Central memory CD8-positive, alpha-beta T cell (primary cell): ENCODE results near the gene FGD3.
"Not testable (repeated sequence)": the region's sequence is repeated elsewhere in the genome, so short reads cannot be mapped to it uniquely, and the experiment has no call there.

Experiments used
- ATAC-seq: fragments of 150-1000 bp; cut with Tn5 transposase; replicated peaks from 2 replicates; pipeline ENCODE4 v1.10.0; 2022; ENCODE audit warnings: mild to moderate bottlenecking, moderate FRiP score, moderate number of reproducible peaks; ENCODE audit not compliant: poor library complexity, severe bottlenecking; ENCODE audit errors: extremely low read depth
- DNase-seq, 2 donors: peaks; one replicate each; pipeline ENCODE4 v3.0.0; 2021; ENCODE audit warnings: low spot score in 2 of 2
- H3K27ac Mint-ChIP-seq: one replicate; pipeline ENCODE4 v1.8.0; 2022; ENCODE audit warnings: low read depth, mild to moderate bottlenecking, moderate library complexity, mixed read lengths
- H3K27me3 Mint-ChIP-seq: one replicate; pipeline ENCODE4 v1.8.0; 2022; ENCODE audit warnings: mixed read lengths
- H3K36me3 Mint-ChIP-seq: one replicate; pipeline ENCODE4 v1.8.0; 2022; ENCODE audit warnings: mild to moderate bottlenecking, moderate library complexity, mixed read lengths; ENCODE audit not compliant: insufficient read depth
- H3K4me1 Mint-ChIP-seq: one replicate; pipeline ENCODE4 v1.8.0; 2022; ENCODE audit warnings: mixed read lengths
- H3K4me3 Mint-ChIP-seq: one replicate; pipeline ENCODE4 v1.8.0; 2022; ENCODE audit warnings: mild to moderate bottlenecking, moderate library complexity, mixed read lengths
- H3K9me3 Mint-ChIP-seq: one replicate; pipeline ENCODE4 v1.8.0; 2022; ENCODE audit warnings: mixed read lengths

FGD3 gene, protein sequence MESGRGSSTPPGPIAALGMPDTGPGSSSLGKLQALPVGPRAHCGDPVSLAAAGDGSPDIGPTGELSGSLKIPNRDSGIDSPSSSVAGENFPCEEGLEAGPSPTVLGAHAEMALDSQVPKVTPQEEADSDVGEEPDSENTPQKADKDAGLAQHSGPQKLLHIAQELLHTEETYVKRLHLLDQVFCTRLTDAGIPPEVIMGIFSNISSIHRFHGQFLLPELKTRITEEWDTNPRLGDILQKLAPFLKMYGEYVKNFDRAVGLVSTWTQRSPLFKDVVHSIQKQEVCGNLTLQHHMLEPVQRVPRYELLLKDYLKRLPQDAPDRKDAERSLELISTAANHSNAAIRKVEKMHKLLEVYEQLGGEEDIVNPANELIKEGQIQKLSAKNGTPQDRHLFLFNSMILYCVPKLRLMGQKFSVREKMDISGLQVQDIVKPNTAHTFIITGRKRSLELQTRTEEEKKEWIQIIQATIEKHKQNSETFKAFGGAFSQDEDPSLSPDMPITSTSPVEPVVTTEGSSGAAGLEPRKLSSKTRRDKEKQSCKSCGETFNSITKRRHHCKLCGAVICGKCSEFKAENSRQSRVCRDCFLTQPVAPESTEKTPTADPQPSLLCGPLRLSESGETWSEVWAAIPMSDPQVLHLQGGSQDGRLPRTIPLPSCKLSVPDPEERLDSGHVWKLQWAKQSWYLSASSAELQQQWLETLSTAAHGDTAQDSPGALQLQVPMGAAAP

DNA sequence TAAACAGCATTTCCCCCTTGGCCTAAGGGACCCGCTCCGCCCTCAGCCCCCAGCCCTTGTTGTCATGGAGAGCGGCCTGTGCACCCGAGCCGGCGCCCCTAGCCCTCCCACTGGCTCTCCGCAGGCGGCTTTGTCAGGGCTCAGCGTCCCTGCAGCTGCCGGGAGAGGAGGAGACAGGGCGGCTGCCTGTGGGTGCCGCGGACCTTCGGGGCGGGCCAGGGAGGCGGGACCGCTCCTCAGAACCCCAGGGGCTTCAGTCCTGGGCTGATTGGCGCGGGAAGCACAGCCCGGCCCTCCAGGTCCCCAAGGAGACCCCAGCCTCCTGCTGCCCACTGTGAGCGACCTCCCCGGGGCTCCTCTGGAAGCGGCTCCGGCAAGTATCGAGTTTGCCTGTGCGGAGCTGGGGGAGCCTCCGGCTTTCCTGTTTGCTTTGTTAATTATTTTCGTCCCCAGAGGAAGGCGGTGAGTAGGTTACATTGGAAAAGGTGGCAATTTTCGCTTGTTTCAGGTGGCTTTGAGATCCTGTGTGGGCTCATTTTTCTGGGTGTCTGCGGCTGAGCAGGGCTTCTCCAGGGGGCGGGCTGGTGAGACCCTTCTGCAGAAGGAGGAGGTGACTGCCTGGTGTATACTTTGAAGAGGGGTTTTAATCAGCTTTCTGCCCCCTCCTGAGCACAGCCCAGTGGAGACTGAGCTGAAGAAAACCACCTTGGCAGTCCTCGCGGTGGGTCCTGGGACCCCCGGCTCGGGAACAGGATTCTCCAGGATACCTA, at the start of gene FGD3:
Gene FGD3, plus strand, starts transcription at position 256 of the 770 bp plus-strand sequence. CDS start 28,734 bp downstream, outside the sequence.
- H3K36me3 Mint-ChIP-seq = peaks cover 5% of the 10 kb centered on the region
- DNase-seq (no peak), ATAC-seq (peak; percentile 80)
- H3K4me1 Mint-ChIP-seq = peaks cover 59% of the 10 kb centered on the region
- no peaks in the 10 kb centered on the region for H3K27me3 Mint-ChIP-seq
- peak within 1 kb of the TSS; percentile 77 for H3K27ac Mint-ChIP-seq
- peak within 1 kb of the TSS; percentile 57 for H3K4me3 Mint-ChIP-seq
- peaks cover 6% of the 10 kb centered on the region for H3K9me3 Mint-ChIP-seq

DNA sequence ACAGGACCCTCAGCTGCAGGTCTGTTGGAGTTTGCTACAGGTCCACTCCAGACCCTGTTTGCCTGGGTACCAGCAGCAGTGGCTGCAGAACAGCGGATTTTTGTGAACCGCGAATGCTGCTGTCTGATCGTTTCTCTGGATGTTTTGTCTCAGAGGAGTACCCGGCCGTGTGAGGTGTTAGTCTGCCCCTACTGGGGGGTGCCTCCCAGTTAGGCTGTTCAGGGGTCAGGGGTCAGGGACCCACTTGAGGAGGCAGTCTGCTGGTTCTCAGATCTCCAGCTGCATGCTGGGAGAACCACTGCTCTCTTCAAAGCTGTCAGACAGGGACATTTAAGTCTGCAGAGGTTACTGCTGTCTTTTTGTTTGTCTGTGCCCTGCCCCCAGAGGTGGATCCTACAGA, 42.2 kb upstream of the FGD3 start:
- H3K4me3 Mint-ChIP-seq, H3K27ac Mint-ChIP-seq, ATAC-seq, H3K4me1 Mint-ChIP-seq, H3K36me3 Mint-ChIP-seq, H3K9me3 Mint-ChIP-seq, DNase-seq: not testable (repeated sequence)
- H3K27me3 Mint-ChIP-seq = peaks cover 14% of the 10 kb centered on the region

DNA sequence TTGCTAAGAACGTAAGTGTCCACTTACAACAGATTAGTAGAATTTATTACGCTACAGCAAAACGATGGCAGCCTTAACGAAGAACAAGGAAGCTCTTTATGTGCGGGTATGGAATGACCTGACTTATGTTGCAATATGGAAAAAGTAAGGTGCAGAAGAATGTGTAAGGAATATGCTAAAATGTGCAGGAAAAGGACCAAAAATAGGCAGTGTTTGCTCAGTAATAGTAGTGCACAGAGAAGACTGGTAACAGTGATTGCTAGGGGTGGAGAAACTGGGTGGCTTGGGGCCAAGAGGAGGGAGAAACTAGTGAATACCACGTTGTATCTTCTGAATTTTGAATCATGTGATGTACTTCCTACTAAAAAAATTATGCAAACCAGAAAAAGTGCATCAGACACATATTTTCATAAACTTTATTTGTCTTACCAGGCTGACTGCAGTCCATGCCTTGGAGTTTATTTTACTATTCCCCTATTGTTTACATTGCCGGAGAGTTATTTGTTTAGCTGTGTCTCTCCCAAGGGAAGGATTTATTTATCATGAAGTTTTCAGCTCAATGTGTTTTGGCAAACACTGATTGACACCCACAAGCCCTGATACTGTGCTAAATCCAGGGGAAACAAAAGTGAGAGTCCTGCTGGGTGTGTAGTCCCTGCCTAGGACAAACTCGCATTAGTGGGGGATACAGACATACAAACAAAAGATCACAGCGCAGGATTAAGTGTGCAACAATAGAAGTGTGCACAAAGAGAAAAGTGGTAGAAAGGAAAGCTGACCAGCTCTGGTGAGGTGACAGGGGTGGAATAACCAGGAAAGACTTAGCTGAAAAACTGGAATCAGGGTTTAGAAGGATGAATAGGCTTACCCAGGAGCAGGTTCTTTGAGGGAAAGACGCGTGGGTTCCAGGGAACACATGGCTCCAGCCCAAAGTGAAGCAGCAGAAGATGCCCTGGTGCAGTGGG, 35.5 kb upstream of the FGD3 start:
- no peaks in the 10 kb centered on the region for H3K9me3 Mint-ChIP-seq
- DNase-seq (no peak), ATAC-seq (no peak)
- no peak overlapping the region for H3K27ac Mint-ChIP-seq
- H3K27me3 Mint-ChIP-seq = peaks cover 49% of the 10 kb centered on the region
- H3K4me3 Mint-ChIP-seq = no peak overlapping the region
- H3K36me3 Mint-ChIP-seq = no peaks in the 10 kb centered on the region
- H3K4me1 Mint-ChIP-seq = peaks cover under 1% of the 10 kb centered on the region

DNA sequence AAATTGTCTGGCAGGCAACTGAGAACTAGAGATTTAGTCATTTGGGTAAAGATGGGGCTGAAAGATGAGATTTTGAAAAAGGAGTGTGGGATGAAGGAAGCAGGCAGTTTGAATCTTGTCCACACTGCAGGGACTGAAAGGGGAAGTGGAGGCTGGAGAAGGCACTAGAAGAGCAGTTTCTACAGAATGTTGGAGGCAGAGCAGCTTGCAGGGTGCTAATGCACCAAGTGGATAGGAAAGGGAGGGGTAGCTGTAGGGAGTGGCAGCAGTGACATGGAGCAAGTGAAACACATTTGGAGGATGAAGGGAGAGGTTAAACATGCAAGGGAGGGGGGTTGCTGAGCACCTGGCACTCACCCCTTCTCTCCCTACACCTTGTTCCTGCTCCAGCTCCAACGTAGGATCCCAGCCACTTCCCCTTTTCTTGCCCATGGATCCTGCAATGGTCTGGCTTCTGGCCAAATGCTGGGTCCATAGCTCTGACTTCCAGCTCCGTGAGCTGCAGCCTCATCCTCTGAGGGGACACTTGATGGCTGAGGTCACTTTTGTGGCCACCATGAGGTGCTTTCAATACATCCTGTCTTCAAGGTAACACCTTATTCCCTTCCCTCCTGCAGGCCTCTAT, 30.0 kb upstream of the FGD3 start:
- no peak for DNase-seq
- no peak overlapping the region for H3K4me3 Mint-ChIP-seq
- no peak for ATAC-seq
- H3K36me3 Mint-ChIP-seq = peaks cover 2% of the 10 kb centered on the region
- no peak overlapping the region for H3K27ac Mint-ChIP-seq
- H3K4me1 Mint-ChIP-seq = peaks cover 6% of the 10 kb centered on the region
- H3K27me3 Mint-ChIP-seq = peaks cover 14% of the 10 kb centered on the region
- H3K9me3 Mint-ChIP-seq = no peaks in the 10 kb centered on the region

DNA sequence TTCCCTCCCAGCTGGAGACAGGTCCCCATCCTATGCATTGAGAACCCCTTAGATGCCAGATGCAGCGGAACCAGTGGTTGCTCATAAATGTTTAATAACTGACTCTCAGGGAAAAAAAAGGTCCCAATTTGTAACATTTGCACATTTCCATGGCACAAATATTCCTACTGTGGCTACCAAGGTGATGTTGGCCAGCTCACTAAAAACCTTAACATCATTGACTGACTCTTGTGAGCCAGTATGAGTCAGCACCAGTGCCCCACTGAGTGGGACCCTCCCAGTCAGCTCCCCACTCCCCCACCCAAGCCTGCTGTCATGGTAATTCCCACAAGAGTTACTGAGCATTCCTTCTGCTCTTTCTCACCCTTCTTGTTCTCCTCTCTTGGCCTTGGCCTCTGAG, 26.9 kb upstream of the FGD3 start:
- no peak overlapping the region for H3K4me3 Mint-ChIP-seq
- no peaks in the 10 kb centered on the region for H3K9me3 Mint-ChIP-seq
- no peak for ATAC-seq
- H3K27me3 Mint-ChIP-seq = no peaks in the 10 kb centered on the region
- DNase-seq = no peak
- H3K36me3 Mint-ChIP-seq = peaks cover 2% of the 10 kb centered on the region
- peaks cover 6% of the 10 kb centered on the region for H3K4me1 Mint-ChIP-seq
- H3K27ac Mint-ChIP-seq = no peak overlapping the region

DNA sequence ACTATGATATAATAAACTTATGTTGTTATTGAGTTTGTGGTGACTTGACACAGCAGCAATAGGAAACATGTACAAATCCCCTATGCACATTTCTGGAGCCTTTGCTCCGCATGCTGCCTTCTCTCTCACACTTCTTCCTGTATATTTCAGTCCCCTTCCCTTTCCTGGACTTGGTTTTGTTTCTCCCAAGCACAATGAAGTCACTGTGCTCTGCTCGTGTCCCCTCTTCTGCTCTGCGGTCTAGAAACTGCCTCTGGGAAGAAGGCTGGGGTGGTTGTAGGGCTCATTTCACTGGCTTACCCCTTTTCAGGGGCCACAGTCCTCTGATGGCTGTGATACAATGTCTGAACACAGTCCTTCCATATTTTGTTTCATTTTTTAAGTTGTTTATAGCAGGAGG, 15.7 kb upstream of the FGD3 start:
- no peaks in the 10 kb centered on the region for H3K27me3 Mint-ChIP-seq
- no peaks in the 10 kb centered on the region for H3K4me1 Mint-ChIP-seq
- ATAC-seq (no peak), DNase-seq (no peak)
- no peak overlapping the region for H3K4me3 Mint-ChIP-seq
- H3K27ac Mint-ChIP-seq = no peak overlapping the region
- H3K36me3 Mint-ChIP-seq = no peaks in the 10 kb centered on the region
- H3K9me3 Mint-ChIP-seq = no peaks in the 10 kb centered on the region

DNA sequence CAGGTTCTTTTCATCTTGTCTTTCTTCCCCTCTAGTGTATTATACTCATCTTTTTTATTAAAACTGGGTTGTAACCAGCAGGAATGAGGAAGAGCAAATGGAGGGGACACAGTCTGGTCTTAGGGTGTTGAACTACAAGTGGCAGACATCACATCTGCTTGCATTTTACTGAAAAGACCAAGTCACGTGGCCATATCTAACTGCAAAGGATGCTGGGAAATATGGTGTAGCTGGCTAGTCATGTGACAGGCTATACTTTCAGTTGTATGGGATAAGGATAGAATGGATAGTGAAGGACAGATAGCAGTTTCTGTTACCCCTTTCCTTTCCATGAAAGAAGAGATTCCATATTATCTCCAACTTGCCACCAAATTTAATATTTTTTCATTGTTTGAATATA, 13.0 kb upstream of the FGD3 start:
- Mint-ChIP-seq H3K27ac (no peak overlapping the region), H3K9me3 (no peaks in the 10 kb centered on the region), H3K4me3 (no peak overlapping the region), H3K27me3 (no peaks in the 10 kb centered on the region), H3K4me1 (no peaks in the 10 kb centered on the region), H3K36me3 (no peaks in the 10 kb centered on the region)
- no peak for DNase-seq
- no peak for ATAC-seq

DNA sequence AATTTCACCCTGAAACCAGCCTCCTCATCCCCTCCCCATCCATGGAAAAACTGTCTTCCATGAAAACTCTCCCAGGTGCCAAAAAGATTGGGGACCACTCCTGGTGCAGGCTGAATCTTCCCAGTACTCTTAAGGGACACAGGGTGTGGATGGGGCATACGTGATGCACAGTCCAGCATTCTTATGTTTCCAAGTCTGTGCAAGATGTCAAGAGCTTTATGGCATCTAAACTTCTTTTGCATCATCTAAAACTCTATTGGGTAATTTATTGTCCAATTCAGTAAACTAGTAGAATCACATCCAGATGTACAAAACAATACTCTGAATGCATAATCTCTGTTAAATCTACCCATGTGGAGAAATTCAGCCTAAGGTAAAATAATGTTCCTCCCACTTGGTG, 9.3 kb upstream of the FGD3 start:
- Mint-ChIP-seq H3K4me1 (peaks cover 6% of the 10 kb centered on the region), H3K9me3 (no peaks in the 10 kb centered on the region), H3K27ac (no peak overlapping the region), H3K27me3 (no peaks in the 10 kb centered on the region), H3K4me3 (no peak overlapping the region), H3K36me3 (no peaks in the 10 kb centered on the region)
- ATAC-seq (no peak), DNase-seq (no peak)

DNA sequence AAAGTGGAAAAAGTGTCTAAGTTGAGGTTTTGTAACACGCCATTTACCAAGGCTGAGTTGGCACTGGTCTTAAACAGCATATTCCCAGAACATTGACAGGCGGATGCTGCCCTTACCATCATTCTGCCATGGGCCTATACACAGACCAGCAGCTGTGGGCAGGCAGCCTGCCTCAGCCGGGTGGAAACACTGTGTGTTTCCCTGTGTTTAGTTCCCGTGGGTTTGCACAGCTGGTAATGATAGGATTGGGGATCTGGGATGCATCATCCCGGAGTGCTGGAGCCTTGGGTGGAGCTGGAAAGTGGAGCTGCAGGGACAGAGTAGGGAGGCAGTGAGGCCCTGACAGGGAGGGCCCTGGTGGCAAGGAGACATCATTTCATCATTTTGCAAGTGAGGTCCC, 5.5 kb upstream of the FGD3 start:
- no peak overlapping the region for H3K27ac Mint-ChIP-seq
- no peak overlapping the region for H3K4me3 Mint-ChIP-seq
- ATAC-seq (no peak), DNase-seq (no peak)
- H3K4me1 Mint-ChIP-seq = peaks cover 18% of the 10 kb centered on the region
- H3K9me3 Mint-ChIP-seq = peaks cover 6% of the 10 kb centered on the region
- H3K27me3 Mint-ChIP-seq = no peaks in the 10 kb centered on the region
- no peaks in the 10 kb centered on the region for H3K36me3 Mint-ChIP-seq

DNA sequence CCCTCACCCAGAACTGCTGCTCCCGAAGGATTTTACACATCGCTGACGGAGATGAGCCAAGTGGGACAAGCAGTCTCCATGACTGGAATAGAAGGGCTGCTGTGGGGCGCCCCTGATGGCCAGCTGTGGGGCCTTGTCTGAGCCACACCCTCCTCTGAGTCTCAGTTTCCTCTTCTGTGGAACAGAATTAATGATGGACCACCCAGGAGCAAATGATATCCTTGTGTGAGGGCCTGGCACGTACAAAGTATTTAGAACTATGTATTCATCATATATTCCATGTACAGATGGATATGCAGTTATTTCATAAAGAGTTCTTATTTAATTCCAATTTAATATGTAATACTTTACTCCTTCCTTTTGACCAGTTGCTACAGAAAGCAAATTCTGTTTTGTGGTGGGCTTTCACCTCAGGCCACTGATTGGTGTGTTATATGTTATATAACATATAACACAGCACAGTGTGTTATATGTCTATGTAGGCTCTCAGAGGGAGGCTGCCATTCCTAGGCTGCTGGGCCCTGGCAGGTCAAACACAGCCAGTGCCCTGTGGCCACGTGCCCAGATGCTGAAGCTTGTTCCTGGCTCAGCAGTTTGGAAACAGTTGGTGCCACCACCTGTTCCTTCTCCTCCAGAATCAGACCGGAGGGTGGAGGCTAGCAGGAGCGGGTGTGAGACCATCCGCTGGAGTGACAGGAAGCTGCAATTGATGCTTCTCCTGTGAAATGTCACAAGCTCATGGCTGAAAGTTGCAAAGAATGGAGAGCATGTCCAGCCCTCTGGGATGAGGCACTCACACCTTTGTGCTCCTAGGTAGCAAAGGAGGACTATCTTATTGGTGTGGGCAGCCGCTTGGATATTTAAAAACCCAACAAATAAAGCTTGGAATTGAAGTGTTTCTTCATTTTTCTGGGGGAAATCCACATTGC, 4.4 kb upstream of the FGD3 start:
- ATAC-seq = no peak
- peaks cover 6% of the 10 kb centered on the region for H3K9me3 Mint-ChIP-seq
- no peak for DNase-seq
- H3K36me3 Mint-ChIP-seq = peaks cover 5% of the 10 kb centered on the region
- no peak overlapping the region for H3K4me3 Mint-ChIP-seq
- no peaks in the 10 kb centered on the region for H3K27me3 Mint-ChIP-seq
- peaks cover 24% of the 10 kb centered on the region for H3K4me1 Mint-ChIP-seq
- H3K27ac Mint-ChIP-seq = no peak overlapping the region

DNA sequence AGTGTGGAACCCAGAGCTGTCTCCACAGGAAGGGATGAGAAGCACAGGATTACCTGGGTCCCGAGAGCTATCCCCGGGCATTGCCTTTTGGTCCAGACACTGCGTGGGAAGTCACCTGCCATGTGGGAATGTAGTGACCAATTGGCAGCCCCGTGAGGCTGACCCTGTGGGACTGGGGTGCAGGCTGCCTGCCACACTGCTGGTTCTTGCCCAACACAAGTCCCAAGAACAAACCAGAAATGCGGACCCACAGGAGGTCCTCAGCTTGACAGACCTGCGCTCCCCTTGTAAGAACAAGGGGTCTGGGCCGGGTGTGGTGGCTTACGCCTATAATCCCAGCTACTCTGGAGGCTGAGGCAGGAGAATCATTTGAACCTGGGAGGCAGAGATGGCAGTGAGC, 2.4 kb upstream of the FGD3 start:
- H3K4me3 Mint-ChIP-seq = no peak overlapping the region
- H3K27me3 Mint-ChIP-seq = no peaks in the 10 kb centered on the region
- ATAC-seq (no peak), DNase-seq (no peak)
- H3K4me1 Mint-ChIP-seq = peaks cover 41% of the 10 kb centered on the region
- peaks cover 5% of the 10 kb centered on the region for H3K36me3 Mint-ChIP-seq
- peaks cover 6% of the 10 kb centered on the region for H3K9me3 Mint-ChIP-seq
- no peak overlapping the region for H3K27ac Mint-ChIP-seq
